OCI-LY7 (cell line): Measurements from ENCODE around the gene PSMG4. TPM values are rescaled to one million over a fixed set of nuclear protein-coding genes. Genes with fewer than 3 reads are reported as not detected.

Experiments used
- BruUV-seq: library from RNA; stranded (reverse); fragments of 400-500 nt; replicated peaks from 2 replicates; lab custom pipeline; 2021; lab: Mats Ljungman, UMichigan
- CTCF ChIA-PET: fragments of 300-600 bp; sonication (Branson Sonifier 250); formaldehyde crosslinking; loops from one replicate; lab custom pipeline; 2022; ENCODE audit warnings: antibody characterized with exemption; ENCODE audit not compliant: unreplicated experiment; lab: Charles Lee
- POLR2A ChIA-PET: fragments of 300-600 bp; sonication (Branson Sonifier 250); formaldehyde crosslinking; loops from one replicate; lab custom pipeline; 2022; ENCODE audit warnings: antibody characterized with exemption; lab: Charles Lee
- DNase-seq: peaks from one replicate; pipeline ENCODE4 v3.0.0-alpha.2; 2015; ENCODE audit warnings: low spot score
- H2AFZ ChIP-seq: fragments of 200-600 bp; sonication (generic), shearing (Covaris generic); 2 replicates; pipeline ENCODE4 v1.6.1; 2014; ENCODE audit warnings: mild to moderate bottlenecking, antibody characterized with exemption, low read length, moderate library complexity
- H3K27ac ChIP-seq: fragments of 200-600 bp; sonication (generic); 2 replicates; pipeline ENCODE4 v1.5.1; 2014; ENCODE audit warnings: mixed run types, low read depth, mild to moderate bottlenecking, moderate library complexity, low read length, inconsistent platforms; ENCODE audit not compliant: poor library complexity, severe bottlenecking
- H3K36me3 ChIP-seq: fragments of 200-600 bp; sonication (generic); 2 replicates; pipeline ENCODE4 v1.6.1; 2014; ENCODE audit warnings: mild to moderate bottlenecking, antibody characterized with exemption, low read length, moderate library complexity, mixed read lengths; ENCODE audit not compliant: insufficient read depth
- H3K4me1 ChIP-seq: fragments of 200-600 bp; sonication (generic); 2 replicates; pipeline ENCODE4 v1.5.1; 2014; ENCODE audit warnings: mild to moderate bottlenecking, low read length; ENCODE audit not compliant: insufficient read depth, poor library complexity, severe bottlenecking
- H3K4me2 ChIP-seq: fragments of 200-600 bp; sonication (generic); 2 replicates; pipeline ENCODE4 v1.6.1; 2014; ENCODE audit warnings: mild to moderate bottlenecking, low read length
- H3K4me3 ChIP-seq: fragments of 200-600 bp; sonication (generic); 2 replicates; pipeline ENCODE4 v1.5.1; 2014; ENCODE audit warnings: mild to moderate bottlenecking, low read depth, low read length; ENCODE audit not compliant: poor library complexity, severe bottlenecking
- H3K79me2 ChIP-seq: fragments of 200-600 bp; sonication (generic); 2 replicates; pipeline ENCODE4 v1.6.1; 2016; ENCODE audit warnings: low read depth, mild to moderate bottlenecking, low read length, moderate library complexity, mixed read lengths; ENCODE audit not compliant: insufficient read depth
- H3K9me2 ChIP-seq: fragments of 200-600 bp; sonication (generic); 2 replicates; pipeline ENCODE4 v1.6.1; 2016; ENCODE audit warnings: mild to moderate bottlenecking, low read length, mixed read lengths; ENCODE audit not compliant: insufficient read depth
- H3K9me3 ChIP-seq: fragments of 200-600 bp; sonication (generic); 2 replicates; pipeline ENCODE4 v1.6.1; 2014; ENCODE audit warnings: mild to moderate bottlenecking, mixed run types, low read length, mixed read lengths
- H4K20me1 ChIP-seq: fragments of 200-600 bp; sonication (generic); 2 replicates; pipeline ENCODE4 v1.6.1; 2014; ENCODE audit warnings: mild to moderate bottlenecking, antibody characterized with exemption, low read length, moderate library complexity, mixed read lengths; ENCODE audit not compliant: insufficient read depth
- EZH2phosphoT487 ChIP-seq: fragments of 200-600 bp; sonication (generic); IDR thresholded peaks from 2 replicates; pipeline ENCODE4 v1.6.1; 2018; ENCODE audit warnings: low read depth, borderline replicate concordance, mild to moderate bottlenecking, mixed run types, antibody characterized with exemption, low read length, moderate library complexity, mixed read lengths
- intact Hi-C: fragments of 100-400 bp; cut with micrococcal nuclease; formaldehyde crosslinking; loops from one replicate; pipeline ENCODE4 v1.10.0; 2022; ENCODE audit not compliant: unreplicated experiment
- total RNA-seq, 2 experiments: library from RNA; depleted of rRNA in 1 of 2; stranded (reverse); fragments of >200 nt in 1 of 2; shearing (Covaris generic) in 1 of 2; gene quantifications; 2 replicates each; pipeline ENCODE4 v1.2.3, GENCODE V29; 2014 to 2022
- TF ChIP-seq, protein P1 (sequence below): fragments of 200-600 bp; sonication (generic); conservative IDR thresholded peaks from 2 replicates; pipeline ENCODE4 v1.5.1; 2014; ENCODE audit warnings: mild to moderate bottlenecking, antibody characterized with exemption, low read length, moderate library complexity, mixed read lengths

Gene PSMG4
- total RNA-seq, 2 experiments from 2014 or later: 48.9 to 65.4 TPM

- BruUV-seq: no TSS peak
- Histone ChIP-seq H3K4me2 (no peak overlapping the region), H3K9me3 (no peaks in the 10 kb centered on the region), H4K20me1 (0 out of 2 replicates have a peak, but pooled peaks cover 3% of the 10 kb centered on the region), H3K4me3 (no peak overlapping the region), H3K27ac (no peak overlapping the region), H2AFZ (no peak overlapping the region), H3K9me2 (no peaks in the 10 kb centered on the region), H3K79me2 (no peaks in the 10 kb centered on the region), H3K4me1 (no peaks in the 10 kb centered on the region), H3K36me3 (no peaks in the 10 kb centered on the region)
- ChIA-PET CTCF (no interaction called here), POLR2A (interaction anchor here (0.7 to 1.5 kb wide), 2 partner anchors 8 to 37 kb away, joined by 3 read pairs; no protein-coding TSS in a partner anchor)
- DNase-seq: no peak
- intact Hi-C loops: no loop called here
- TF ChIP-seq, protein P1, sequence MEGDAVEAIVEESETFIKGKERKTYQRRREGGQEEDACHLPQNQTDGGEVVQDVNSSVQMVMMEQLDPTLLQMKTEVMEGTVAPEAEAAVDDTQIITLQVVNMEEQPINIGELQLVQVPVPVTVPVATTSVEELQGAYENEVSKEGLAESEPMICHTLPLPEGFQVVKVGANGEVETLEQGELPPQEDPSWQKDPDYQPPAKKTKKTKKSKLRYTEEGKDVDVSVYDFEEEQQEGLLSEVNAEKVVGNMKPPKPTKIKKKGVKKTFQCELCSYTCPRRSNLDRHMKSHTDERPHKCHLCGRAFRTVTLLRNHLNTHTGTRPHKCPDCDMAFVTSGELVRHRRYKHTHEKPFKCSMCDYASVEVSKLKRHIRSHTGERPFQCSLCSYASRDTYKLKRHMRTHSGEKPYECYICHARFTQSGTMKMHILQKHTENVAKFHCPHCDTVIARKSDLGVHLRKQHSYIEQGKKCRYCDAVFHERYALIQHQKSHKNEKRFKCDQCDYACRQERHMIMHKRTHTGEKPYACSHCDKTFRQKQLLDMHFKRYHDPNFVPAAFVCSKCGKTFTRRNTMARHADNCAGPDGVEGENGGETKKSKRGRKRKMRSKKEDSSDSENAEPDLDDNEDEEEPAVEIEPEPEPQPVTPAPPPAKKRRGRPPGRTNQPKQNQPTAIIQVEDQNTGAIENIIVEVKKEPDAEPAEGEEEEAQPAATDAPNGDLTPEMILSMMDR: no peak
These were observed 23.9 kb downstream of the PSMG4 start for GRCh38 chr6:3282476-3283236.

- H2AFZ ChIP-seq: no peak overlapping the region
These were observed 24.5 kb downstream of the PSMG4 start for GRCh38 chr6:3283241-3283640.

More at GRCh38 chr6:3283241-3283640, 24.5 kb downstream of the PSMG4 start:
- no peak overlapping the region for H3K27ac ChIP-seq
- intact Hi-C loops: no loop called here
- ChIA-PET POLR2A (no interaction called here), CTCF (no interaction called here)
- BruUV-seq: no TSS peak
- H3K4me3 ChIP-seq: no peak overlapping the region
- no peaks in the 10 kb centered on the region for H3K9me2 ChIP-seq
- H4K20me1 ChIP-seq: 0 out of 2 replicates have a peak, but pooled peaks cover 3% of the 10 kb centered on the region
- TF ChIP-seq, protein P1: no peak
- no peak for TF ChIP-seq EZH2phosphoT487
- no peak for DNase-seq
- H3K36me3 ChIP-seq: no peaks in the 10 kb centered on the region
- H3K79me2 ChIP-seq: no peaks in the 10 kb centered on the region
- H3K4me2 ChIP-seq: no peak overlapping the region
- H3K4me1 ChIP-seq: no peaks in the 10 kb centered on the region
- no peaks in the 10 kb centered on the region for H3K9me3 ChIP-seq
